Fibroblast of skin of abdomen (primary cell): ENCODE results near the gene IFRD2.
"Not testable (repeated sequence)": the region's sequence is repeated elsewhere in the genome, so short reads cannot be mapped to it uniquely, and the experiment has no call there.

Source experiments
- DNase-seq: peaks from one replicate; pipeline ENCODE4 v3.0.0-alpha.2; 2013

Gene IFRD2

GRCh38 chr3:50299929-50300680 lies 7.9 kb upstream of the IFRD2 start:
- DNase-seq: peak; percentile 24

- no peak for DNase-seq
Measured at GRCh38 chr3:50299638-50299928, 7.4 kb upstream of the IFRD2 start.

GRCh38 chr3:50298836-50299637 lies 6.8 kb upstream of the IFRD2 start, which contains the start of the genes HYAL3 and NAA80:
Gene HYAL3 (minus strand): TSS chr3:50299405. CDS start chr3:50295602, 3,803 bp downstream.
Gene NAA80 (minus strand): TSS chr3:50299405. CDS start chr3:50297463, 1,942 bp downstream.
- peak; percentile 99 for DNase-seq

- DNase-seq: no peak
Measured at GRCh38 chr3:50297896-50298725, 5.9 kb upstream of the IFRD2 start.

GRCh38 chr3:50297384-50297775 lies 5.2 kb upstream of the IFRD2 start:
- DNase-seq: no peak

- no peak for DNase-seq
Measured at GRCh38 chr3:50296721-50297383, 4.6 kb upstream of the IFRD2 start.

GRCh38 chr3:50295553-50296431 lies 3.6 kb upstream of the IFRD2 start:
- DNase-seq: no peak

GRCh38 chr3:50294492-50295403 lies 2.5 kb upstream of the IFRD2 start:
- no peak for DNase-seq

GRCh38 chr3:50294089-50294488 lies 1.9 kb upstream of the IFRD2 start:
- DNase-seq: no peak

GRCh38 chr3:50293079-50293801 lies 1.0 kb upstream of the IFRD2 start:
- DNase-seq: no peak

- DNase-seq: no peak
Measured at GRCh38 chr3:50290161-50290641, 2.0 kb downstream of the IFRD2 start.

- DNase-seq: no peak
Measured at GRCh38 chr3:50289130-50289529, 3.1 kb downstream of the IFRD2 start.

- no peak for DNase-seq
Measured at GRCh38 chr3:50288387-50289007, 3.7 kb downstream of the IFRD2 start.

GRCh38 chr3:50287262-50287661 lies 5.0 kb downstream of the IFRD2 start:
- DNase-seq: no peak

- no peak for DNase-seq
Measured at GRCh38 chr3:50286322-50287227, 5.7 kb downstream of the IFRD2 start.

- DNase-seq: not testable (repeated sequence)
Measured at GRCh38 chr3:50284121-50284520, 8.1 kb downstream of the IFRD2 start.

- DNase-seq: no peak
Measured at GRCh38 chr3:50279255-50280016, 12.8 kb downstream of the IFRD2 start.
